NOMO-1 (cell line): ENCODE measurements around the gene LHFPL3.
"Not testable (repeated sequence)": the region's sequence is repeated elsewhere in the genome, so short reads cannot be mapped to it uniquely, and the experiment has no call there.

Source experiments
- DNase-seq, 2 experiments: peaks; one replicate each; lab custom pipeline; 2025; ENCODE audit not compliant: unreplicated experiment in 2 of 2; lab: John Stamatoyannopoulos, UW

LHFPL3 gene

DNA sequence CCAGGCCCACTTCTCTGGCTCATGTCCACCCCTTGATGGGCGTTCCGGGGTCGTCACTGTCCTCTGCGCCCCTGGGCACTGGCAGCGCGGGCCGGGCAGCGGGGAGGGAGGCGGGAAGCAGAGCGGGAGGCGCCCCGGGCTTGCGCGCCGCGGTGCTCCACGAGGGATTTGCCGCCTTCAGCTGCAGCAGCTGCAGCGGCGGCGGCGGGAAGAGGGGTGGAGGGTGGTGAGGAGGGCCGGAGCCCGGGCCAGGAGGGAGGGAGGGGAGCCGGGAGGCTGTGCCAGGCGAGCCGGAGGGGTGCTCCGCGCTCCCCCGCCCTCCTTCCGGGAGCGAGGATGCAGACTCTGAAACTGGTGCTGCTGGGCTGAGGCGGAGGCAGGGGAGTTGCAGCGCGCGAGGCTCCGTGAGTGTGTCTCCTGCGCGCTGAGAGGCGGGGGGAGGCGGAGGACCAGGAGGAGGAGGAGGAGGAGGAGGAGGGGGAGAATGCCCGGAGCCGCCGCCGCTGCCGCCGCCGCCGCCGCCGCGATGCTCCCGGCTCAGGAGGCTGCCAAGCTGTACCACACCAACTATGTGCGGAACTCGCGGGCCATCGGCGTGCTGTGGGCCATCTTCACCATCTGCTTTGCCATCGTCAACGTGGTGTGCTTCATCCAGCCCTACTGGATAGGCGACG lies at the start of gene LHFPL3:
Gene LHFPL3 (plus strand): TSS at position 308 of the 674 bp plus-strand sequence.
- no peak for DNase-seq

- DNase-seq: not testable (repeated sequence)
Observed at GRCh38 chr7:104281685-104282084, 46.7 kb upstream of the LHFPL3 start.

DNA sequence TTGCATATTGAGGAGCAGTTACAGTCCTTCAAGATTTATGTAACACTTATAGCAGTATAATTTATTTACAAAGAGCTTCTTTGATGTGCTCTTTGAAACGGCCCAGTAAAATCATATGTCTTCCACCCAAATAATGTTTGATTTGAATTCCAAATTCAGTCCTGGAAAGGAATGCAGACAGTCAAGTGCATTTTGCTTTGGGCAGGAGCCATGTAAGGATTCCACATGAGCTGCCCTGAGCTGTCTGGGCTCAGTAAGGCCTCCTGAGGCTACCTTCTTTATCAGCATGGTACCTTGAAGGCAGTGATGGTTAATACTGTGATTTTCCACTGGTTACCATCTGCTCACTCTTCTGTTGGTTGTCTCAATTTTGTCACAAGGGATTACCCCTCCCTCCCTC lies 41.6 kb upstream of the LHFPL3 start:
- DNase-seq: no peak

- DNase-seq: no peak
Observed at GRCh38 chr7:104288137-104288536, 40.3 kb upstream of the LHFPL3 start.

DNA sequence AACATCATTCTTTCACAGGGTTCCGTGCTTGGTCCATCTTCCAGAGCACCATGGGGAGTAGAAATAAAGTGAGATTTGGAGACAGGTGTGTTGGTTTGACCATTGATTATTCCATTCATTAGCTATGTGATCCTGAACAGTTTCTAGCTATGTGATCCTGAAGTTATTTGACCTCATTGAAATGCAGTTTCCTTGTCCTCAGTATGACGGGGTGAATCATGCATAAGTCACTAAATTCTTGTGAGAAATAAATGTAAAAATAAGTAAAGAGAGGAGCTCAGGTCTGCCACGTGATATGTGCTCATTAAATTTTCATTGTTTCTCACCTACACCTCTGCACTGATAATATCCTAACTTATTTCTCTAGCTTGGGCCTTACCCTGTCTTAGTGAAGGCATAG lies 34.1 kb upstream of the LHFPL3 start:
- no peak for DNase-seq

DNA sequence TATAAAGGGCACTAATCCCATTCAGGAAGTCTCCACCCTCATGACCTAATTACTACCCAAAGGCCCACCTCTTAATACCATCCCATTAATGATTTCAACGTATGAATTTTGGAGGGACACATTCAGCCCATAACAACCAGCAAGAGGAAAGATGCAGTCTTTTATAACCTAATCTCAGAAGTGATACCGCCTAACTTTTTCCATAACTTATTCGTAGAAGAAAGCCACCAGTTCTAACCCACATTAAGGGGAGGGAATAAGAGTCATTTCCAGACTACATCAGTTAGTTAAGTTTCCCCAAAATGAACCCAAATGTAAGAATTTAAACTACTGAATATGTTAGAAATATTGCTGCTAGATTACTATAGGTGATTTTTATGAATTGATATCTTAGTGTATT lies 32.1 kb upstream of the LHFPL3 start:
- no peak for DNase-seq

DNA sequence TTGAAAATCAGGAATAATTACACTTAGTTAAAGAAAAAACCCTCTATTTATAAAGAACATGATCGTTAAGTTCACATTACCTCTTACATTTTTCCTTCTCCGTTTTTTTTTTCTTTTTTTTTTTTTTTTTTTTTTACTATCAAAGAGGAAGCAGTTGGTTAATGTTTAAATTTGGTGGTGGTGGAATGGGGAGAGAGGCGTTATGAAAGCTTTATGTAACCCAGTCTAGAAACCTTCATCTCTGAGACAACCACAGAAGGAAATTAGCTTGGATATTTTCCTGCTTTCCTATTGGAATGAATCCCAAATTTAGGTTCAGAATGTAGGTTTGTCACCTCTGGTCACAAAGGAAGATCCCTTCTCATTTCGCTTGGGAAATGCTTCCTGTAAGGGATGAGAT lies 31.5 kb upstream of the LHFPL3 start:
- DNase-seq: no peak

GRCh38 chr7:104299323-104299722 lies 29.1 kb upstream of the LHFPL3 start:
- no peak for DNase-seq

DNA sequence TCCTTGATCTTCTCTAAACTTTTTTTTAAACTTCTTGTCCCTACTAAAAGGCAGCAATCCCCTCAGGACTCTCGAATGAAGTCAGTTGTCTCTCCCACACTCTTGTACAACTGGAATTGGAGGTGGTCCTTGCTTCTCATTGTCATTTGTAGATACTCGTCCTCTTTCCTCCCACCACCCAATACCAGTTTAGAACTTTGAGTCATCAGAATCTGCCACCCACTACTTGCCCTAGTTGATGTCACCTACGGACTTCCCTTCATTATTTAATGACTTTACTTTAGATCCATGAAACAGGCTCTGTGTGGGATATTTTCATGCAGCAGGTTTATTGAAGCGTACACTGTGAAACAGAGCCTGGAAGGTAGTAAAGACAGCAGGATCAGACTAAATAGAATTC lies 28.6 kb upstream of the LHFPL3 start:
- DNase-seq: no peak

DNA sequence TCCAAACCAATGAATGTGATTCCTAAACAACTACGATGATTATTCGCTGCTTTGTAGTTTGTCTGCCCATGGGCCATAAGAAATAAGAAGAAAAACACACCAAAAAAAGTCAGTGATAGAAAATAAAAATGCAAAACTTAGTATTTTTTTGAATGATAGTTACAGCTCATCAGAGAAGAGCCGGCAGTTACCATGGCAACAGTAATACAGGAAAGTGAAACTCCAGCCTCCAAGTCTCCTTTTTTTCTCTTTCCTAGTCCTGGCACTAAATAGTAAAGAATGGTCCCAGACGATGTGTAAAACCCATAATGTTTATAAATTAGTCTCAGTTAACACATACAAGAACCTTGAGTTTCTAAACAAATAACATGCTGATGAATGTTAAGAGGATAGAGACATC lies 21.6 kb upstream of the LHFPL3 start:
- DNase-seq: no peak

DNA sequence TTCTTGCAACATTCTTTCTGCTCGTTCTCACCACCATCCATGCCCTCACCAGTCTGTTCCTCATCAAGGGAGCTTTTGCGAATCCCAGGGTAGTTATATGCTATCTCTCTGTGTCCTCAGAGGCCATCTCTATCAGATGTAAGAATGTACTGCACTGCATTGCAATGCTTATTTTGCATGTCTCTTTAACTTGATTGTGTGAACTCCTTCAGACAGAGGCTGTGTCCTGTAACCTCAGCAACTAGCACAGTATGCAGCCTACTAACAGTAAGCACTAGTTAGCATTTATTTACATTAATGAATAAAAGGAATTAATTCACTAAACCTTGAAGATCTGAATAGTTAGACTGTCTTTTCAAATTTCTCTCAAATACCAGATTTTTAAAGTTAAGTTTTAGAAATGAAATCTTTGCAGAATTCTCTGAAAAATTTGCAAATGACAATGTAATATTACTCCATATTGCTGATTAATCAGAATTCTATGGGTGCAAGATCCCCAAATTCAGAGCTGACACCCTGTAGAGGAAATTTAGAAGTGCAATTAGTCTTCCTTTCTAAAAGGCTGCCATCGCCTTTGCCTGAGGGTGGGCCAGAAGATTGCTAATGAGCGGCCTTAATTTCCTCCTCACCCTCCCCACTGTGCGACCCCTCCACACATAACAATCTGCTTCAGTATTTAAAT lies 10.3 kb upstream of the LHFPL3 start:
- DNase-seq: no peak

GRCh38 chr7:104327534-104327933 lies 869 bp upstream of the LHFPL3 start:
- no peak for DNase-seq

DNA sequence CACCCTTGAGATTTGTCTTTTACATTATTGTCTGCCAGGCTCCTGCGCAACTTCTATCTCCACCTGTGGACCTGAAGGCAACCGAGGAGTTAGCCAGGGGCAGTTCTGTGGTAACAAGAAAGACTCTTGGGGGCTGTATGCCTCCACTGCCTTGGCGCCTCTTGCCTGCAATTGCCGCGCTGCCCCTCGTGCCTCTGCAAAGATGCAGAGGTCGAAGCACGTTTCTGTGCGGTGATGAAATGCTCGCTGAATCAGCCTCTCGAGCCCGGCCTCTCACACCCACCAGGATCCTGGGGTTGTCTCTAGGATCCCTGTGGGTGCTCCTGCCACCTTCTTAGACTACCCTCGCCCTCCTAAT lies 486 bp upstream of the LHFPL3 start:
- no peak for DNase-seq

DNA sequence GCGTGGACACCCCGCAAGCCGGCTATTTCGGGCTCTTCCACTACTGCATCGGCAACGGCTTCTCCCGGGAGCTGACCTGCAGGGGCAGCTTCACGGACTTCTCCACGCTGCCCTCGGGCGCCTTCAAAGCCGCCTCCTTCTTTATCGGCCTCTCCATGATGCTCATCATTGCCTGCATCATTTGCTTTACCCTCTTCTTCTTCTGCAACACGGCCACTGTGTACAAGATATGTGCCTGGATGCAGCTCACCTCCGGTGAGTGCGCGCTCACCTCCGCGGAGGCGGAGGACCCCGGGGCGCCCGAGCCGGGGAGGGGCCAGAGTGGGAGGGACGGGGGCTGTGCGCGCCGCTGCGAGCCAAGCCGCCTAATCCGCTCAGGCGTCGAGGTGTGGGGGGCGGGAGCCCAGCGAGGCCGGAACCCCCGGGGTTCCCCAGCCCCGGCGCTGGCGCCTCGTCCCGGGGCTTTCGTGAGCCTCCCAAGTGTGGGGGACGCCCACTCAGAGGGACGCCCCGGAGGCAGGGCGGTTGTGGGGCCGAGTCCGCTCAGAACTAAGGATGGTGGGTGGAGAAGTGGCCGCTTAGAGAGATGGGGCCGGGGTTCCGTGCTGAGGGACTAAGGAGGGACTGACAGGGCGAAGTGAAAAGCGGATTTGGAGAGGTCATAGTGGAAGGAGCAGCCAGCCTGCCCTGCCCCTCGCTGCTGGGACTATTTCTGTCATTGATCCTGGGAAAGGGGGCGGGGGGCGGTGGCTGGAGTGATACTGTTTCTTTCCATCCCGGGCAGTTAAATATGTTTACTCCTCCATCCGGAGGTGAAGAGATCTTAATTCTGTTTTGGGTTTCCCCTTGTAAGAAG lies 795 bp downstream of the LHFPL3 start:
- DNase-seq: no peak

GRCh38 chr7:104341546-104341945 lies 13.1 kb downstream of the LHFPL3 start:
- DNase-seq: no peak

- no peak for DNase-seq
Observed at GRCh38 chr7:104352736-104353135, 24.3 kb downstream of the LHFPL3 start.

GRCh38 chr7:104357166-104357565 lies 28.8 kb downstream of the LHFPL3 start:
- no peak for DNase-seq

- no peak for DNase-seq
Observed at GRCh38 chr7:104358446-104359132, 30.2 kb downstream of the LHFPL3 start.

DNA sequence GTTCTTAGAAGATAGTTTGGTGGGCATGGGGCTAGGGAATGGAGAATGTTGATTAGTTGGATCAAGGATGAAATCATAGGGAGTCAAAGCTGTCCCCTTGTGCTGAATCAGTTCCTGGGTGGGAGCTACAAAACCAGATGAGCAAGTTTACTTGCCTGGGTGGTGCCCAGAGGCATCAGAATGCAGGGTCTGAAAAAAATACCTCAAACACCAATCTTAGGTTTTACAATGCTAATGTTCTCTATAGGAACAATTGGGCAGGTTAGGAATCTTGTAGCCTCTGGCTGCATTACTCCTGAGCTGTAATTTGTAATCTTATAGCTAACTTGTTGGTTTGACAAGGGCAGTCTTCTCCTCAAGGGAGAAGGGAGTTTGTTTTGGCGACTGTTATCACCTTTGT lies 34.4 kb downstream of the LHFPL3 start:
- no peak for DNase-seq

DNA sequence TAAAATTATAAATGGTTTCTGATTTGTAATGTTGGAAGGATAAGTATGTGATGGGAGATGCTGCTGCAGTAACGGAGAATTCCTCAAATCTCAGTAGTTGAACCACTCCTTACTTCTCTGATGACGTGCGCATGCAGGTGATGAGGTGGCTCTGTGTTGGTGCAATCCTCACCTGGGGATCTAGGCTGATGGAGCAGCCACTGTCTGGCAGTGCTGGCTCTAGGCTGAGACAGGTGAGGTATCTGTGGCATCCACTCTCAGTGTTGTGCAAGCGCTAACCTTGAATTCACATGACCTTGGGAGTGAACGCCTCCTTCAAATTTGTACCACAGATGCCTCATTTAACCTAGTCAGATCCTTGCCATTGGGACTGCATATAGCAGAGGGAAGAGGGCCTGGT lies 35.0 kb downstream of the LHFPL3 start:
- DNase-seq: no peak

DNA sequence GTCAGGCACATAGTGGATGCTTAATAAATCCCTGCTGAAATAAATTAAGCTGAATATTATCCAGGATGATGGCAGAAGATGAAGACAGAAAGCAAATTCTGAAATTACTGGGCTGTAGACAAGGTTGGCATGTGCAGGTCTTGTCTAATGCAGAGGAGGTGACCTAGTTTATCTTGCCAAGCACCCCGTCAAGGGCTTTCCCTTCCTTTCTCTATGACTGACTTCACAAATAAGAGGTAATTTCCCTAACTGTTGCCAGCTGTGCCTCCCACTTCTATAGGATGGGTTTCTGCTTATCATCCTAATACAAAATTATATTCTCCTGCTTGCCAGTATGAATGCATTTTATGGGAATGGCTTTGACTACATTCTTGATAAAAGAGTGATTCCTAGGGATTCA lies 38.0 kb downstream of the LHFPL3 start:
- DNase-seq: no peak
